NCI-H460 (cell line): Measurements from ENCODE around the gene IAH1. TPM values are rescaled to one million over a fixed set of nuclear protein-coding genes. Genes with fewer than 3 reads are reported as not detected.

Source experiments
- DNase-seq: peaks from one replicate; pipeline ENCODE4 v3.0.0-alpha.2; 2016; ENCODE audit warnings: low read depth; ENCODE audit errors: extremely low read depth
- total RNA-seq: library from RNA; depleted of rRNA; stranded (reverse); fragments of >200 nt; shearing (Covaris generic); gene quantifications from 2 replicates; pipeline ENCODE4 v1.2.3, GENCODE V29; 2014; rRNA removed

The IAH1 gene
- total RNA-seq, 1 experiment from 2014 or later, result 109 TPM

DNA sequence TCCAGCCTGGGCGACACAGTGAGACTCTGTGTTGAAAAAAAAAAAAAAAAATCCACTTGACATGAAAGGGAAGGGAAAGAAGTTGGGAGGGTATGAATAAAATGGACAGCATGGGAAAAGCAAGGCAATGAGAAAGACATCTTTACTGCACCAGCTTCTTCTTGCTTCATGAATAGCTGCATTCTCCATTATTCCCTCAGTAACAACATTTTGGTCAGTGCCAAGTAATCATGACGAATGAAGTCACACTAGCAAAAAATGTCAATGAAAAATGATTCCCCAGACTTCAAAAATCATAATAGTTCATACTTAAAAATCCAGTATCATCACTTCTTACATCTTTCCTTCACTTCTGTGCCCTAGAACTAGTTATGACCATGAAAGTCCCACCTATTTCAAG is 50.9 kb downstream of the IAH1 start:
- DNase-seq, result no peak

DNA sequence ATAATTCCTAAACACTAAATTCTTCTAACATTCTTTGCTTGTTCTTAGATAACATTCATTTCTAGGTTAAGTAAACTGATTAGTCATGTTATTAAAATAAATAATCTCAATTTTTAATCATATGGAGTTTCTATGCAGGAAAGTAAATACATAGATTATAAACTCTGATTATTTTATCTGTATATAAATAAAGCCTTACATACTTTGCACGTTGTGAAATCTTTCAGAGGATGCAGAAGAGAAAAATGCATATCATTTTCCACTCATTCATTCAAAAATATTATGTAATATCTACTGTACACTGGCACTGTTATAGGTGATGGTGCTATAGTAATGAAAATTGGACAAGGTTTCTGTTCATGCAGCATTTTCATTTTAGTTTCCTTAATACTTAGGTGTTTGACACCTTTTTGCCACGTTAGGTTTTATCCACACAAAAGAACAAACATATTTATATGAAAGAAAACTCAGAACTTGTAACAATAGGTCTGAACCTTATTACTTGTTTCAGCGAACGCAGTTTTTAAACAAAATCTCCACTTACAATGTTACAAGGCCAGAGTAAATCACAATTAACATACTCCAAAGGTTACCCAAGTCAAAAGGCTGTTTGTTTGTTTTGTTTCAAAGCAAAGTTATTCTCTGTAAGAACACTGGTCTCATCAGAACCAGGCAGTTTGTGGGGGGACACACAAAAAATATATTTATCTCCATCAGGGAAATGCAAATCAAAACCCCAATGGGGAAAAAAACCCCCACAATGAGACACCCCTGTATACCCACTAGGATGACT is 53.8 kb downstream of the IAH1 start:
- no peak for DNase-seq

DNA sequence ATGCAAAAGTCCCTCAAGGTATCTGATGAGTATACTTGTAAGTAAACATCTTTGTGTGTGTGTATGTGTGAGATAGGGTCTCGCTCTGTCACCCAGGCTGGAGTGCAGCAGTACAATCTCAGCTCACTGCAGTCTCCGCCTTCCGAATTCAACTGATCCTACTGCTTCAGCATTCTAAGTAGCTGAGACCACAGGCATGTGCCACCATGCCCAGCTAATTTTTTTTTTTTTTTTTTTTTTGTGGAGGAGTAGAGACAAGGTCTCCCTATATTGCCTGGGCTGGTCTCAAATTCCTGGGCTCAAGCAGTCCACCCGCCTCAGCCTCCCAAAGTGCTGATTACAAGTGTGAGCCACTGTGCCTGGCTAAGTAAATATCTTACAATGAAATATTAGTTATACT is 58.1 kb downstream of the IAH1 start:
- DNase-seq, result no peak

DNA sequence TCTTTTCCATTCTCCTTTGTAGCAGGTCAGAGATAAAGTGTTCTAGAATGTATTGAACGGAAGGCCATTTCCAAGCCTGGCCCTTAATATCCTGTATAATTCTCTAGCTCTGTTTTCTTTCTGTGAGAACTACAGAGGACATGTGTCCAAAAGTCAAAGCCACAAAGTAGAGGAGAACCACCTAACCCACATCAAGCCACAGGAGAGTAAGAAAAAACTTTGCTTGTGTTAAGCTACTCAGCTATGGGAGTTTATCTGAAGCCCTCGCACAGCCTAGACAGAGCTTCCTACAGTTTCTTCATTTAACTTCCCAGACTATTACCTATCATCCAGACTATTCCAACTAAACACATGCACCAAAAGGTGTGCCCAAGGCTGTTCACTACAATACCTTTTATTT is 59.3 kb downstream of the IAH1 start:
- no peak for DNase-seq

DNA sequence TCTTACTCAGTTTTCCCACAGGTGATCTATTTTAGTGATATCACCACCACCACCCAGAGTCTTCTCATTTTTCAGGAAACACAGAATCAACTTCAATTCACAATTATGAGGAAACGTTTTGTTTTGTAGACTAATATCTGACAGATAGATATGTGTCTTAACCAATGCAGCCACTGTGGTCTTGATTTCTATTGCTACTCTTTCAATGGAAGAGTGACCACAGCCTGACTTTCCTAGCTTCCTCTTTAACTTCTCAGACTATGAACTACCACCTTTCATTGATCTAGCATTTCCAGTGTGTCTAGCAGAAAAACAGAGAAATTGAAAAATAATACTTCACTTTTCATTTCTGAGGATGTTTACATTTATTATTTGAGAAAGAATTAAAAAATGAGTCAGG is 60.8 kb downstream of the IAH1 start:
- no peak for DNase-seq

DNA sequence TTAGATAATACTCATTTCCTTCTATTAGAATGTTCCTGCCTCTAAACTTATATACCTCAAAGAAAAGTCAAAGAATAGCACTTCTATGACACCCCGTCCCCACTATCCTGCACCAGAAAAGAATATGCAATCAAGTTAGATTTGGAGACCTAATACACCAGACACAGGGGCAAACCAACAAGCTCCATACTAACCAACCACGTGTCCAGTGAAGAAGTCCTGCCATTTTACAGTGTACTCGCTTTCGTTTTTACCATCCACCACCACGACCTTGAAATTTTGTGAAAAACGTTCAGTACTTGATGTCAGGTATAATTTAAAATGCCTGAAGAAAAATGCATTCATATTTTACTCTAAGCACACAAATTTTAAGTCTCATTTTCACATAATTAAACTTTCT is 62.2 kb downstream of the IAH1 start:
- no peak for DNase-seq

DNA sequence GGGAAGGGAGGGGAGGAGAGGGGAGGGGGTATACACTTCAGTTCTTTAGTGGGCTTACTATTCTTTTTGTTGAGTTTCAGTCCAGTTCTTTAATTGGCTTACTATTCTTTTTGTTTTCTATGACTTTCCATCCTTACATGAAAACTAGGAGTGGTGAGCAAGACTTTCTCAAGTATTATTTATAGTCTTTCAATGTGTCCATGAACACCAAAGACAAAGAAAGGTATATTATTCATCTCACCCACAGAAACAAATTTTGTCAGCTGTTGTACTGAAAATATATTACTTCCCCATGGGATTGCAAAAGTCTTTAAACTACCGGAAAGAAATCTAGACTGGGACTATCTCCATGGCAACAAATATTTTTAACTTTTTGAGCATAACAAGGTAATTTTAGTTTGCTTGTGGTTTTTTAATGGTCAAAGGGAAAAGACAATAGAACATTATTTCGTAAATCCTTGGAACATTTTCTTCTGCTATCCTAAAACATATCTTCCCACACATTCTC is 63.7 kb downstream of the IAH1 start:
- no peak for DNase-seq

Other genes with a start within 250 kb of the IAH1 start
- 38.1 and 46.3 TPM in 2 replicates for gene ITGB1BP1, start 51.0 kb upstream of the IAH1 start, total RNA-seq
- gene CPSF3, start 50.9 kb upstream of the IAH1 start, total RNA-seq, result 76.7 and 78.5 TPM in 2 replicates
- 106 and 116 TPM in 2 replicates for gene ADAM17, start 81.3 kb downstream of the IAH1 start, total RNA-seq
- gene YWHAQ, start 156.4 kb downstream of the IAH1 start, total RNA-seq, result 434 and 443 TPM in 2 replicates